DND-41 (cell line): Measurements from ENCODE around the gene TYW1B.
"Not testable (repeated sequence)": the region's sequence is repeated elsewhere in the genome, so short reads cannot be mapped to it uniquely, and the experiment has no call there.

Source experiments
- EZH2 ChIP-seq: IDR thresholded peaks from 3 replicates; pipeline ENCODE4 v1.6.1; 2012; ENCODE audit warnings: borderline replicate concordance, low read depth, mild to moderate bottlenecking, moderate library complexity, low read length, inconsistent platforms; ENCODE audit not compliant: severe bottlenecking
- TF ChIP-seq, protein P1 (sequence below): IDR thresholded peaks from 2 replicates; pipeline ENCODE4 v1.5.1; 2012; ENCODE audit warnings: borderline replicate concordance, low read length, moderate library complexity, mild to moderate bottlenecking; ENCODE audit not compliant: poor library complexity, severe bottlenecking; ENCODE audit errors: extremely low read depth

GRCh38 chr7:72827839-72828591, at the start of gene TYW1B:
- TF ChIP-seq EZH2, result not testable (repeated sequence)
- TF ChIP-seq, protein P1, sequence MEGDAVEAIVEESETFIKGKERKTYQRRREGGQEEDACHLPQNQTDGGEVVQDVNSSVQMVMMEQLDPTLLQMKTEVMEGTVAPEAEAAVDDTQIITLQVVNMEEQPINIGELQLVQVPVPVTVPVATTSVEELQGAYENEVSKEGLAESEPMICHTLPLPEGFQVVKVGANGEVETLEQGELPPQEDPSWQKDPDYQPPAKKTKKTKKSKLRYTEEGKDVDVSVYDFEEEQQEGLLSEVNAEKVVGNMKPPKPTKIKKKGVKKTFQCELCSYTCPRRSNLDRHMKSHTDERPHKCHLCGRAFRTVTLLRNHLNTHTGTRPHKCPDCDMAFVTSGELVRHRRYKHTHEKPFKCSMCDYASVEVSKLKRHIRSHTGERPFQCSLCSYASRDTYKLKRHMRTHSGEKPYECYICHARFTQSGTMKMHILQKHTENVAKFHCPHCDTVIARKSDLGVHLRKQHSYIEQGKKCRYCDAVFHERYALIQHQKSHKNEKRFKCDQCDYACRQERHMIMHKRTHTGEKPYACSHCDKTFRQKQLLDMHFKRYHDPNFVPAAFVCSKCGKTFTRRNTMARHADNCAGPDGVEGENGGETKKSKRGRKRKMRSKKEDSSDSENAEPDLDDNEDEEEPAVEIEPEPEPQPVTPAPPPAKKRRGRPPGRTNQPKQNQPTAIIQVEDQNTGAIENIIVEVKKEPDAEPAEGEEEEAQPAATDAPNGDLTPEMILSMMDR, result not testable (repeated sequence)
